HCT116 (cell line): ENCODE data around the gene NTRK3. TPM values are rescaled to one million over a fixed set of nuclear protein-coding genes. Genes with fewer than 3 reads are reported as not detected.

Experiments
- ATAC-seq: fragments of 200-7000 bp; cut with Tn5 transposase; 2 replicates; pipeline ENCODE4 v1.9.1; 2020; ENCODE audit warnings: mild to moderate bottlenecking, moderate library complexity
- BruUV-seq: library from RNA; stranded (reverse); fragments of 400-500 nt; replicated peaks from 2 replicates; lab custom pipeline; 2021; lab: Mats Ljungman, UMichigan
- CTCF ChIA-PET: fragments of 300-600 bp; sonication (Branson Sonifier 250); formaldehyde crosslinking; loops from one replicate; lab custom pipeline; 2021; ENCODE audit warnings: antibody characterized with exemption; lab: Charles Lee
- POLR2A ChIA-PET: fragments of 300-600, 350-600 bp; sonication (Branson Sonifier 250); formaldehyde crosslinking; loops from one replicate; lab custom pipeline; 2021; ENCODE audit warnings: antibody characterized with exemption; lab: Charles Lee
- RAD21 ChIA-PET, 2 experiments: fragments of 300-600 bp; sonication (Branson Sonifier 250); formaldehyde crosslinking; loops; one replicate each; lab custom pipeline; 2023; ENCODE audit warnings: low total read pairs in 2 of 2; ENCODE audit not compliant: uncharacterized antibody in 2 of 2, unreplicated experiment in 2 of 2, low non-redundant PET in 1 of 2; lab: Charles Lee
- DNase-seq: peaks from one replicate; pipeline ENCODE4 v3.0.0-alpha.2; 2010; ENCODE audit warnings: low read depth, low spot score
- H2AFZ ChIP-seq: fragments of 200-600 bp; shearing (Covaris generic), sonication (generic); 2 replicates; pipeline ENCODE4 v1.6.1; 2017; ENCODE audit warnings: low read depth, mixed run types, mixed read lengths, antibody characterized with exemption, low read length; ENCODE audit not compliant: poor library complexity, severe bottlenecking
- H3K27ac ChIP-seq: 2 replicates; pipeline ENCODE4 v1.5.1; 2012; ENCODE audit warnings: low read depth, low read length
- H3K27me3 ChIP-seq: fragments of 200-600 bp; sonication (generic); 2 replicates; pipeline ENCODE4 v1.6.1; 2016; ENCODE audit warnings: mixed run types, low read length, mixed read lengths; ENCODE audit not compliant: insufficient read depth
- H3K36me3 ChIP-seq, 2 experiments: fragments of 200-500 bp in 1 of 2; fragments of 200-600 bp in 1 of 2; sonication (Bioruptor generic) in 1 of 2; sonication (generic) in 1 of 2; 2 replicates each; pipeline versions ENCODE4 v1.5.1 to v1.6.1; 2014 to 2016; ENCODE audit warnings: low read length in 2 of 2, inconsistent platforms in 1 of 2, mixed read lengths in 1 of 2, mixed run types in 1 of 2; ENCODE audit not compliant: insufficient read depth in 2 of 2, control insufficient read depth in 1 of 2
- H3K4me1 ChIP-seq, 2 experiments: fragments of 200-600 bp in 1 of 2; sonication (generic) in 1 of 2; 2 replicates each; pipeline versions ENCODE4 v1.5.1 to v1.6.1; 2012 to 2017; ENCODE audit warnings: low read length in 2 of 2, inconsistent platforms in 1 of 2, mild to moderate bottlenecking in 1 of 2, mixed read lengths in 1 of 2, mixed run types in 1 of 2, moderate library complexity in 1 of 2; ENCODE audit not compliant: insufficient read depth in 2 of 2, control insufficient read depth in 1 of 2
- H3K4me2 ChIP-seq: fragments of 200-600 bp; sonication (generic); 2 replicates; pipeline ENCODE4 v1.6.1; 2017; ENCODE audit warnings: mixed run types, low read length, mixed read lengths
- H3K4me3 ChIP-seq, 2 experiments: fragments of 200-600 bp in 1 of 2; sonication (generic) in 1 of 2; replicated peaks in 1 of 2; 2 replicates each; pipeline ENCODE4 v1.5.1; 2011 to 2016; ENCODE audit warnings: low read length in 2 of 2, control low read depth in 1 of 2, low read depth in 1 of 2, mild to moderate bottlenecking in 1 of 2, mixed read lengths in 1 of 2, mixed run types in 1 of 2
- H3K79me2 ChIP-seq: fragments of 200-600 bp; sonication (generic); 2 replicates; pipeline ENCODE4 v1.6.1; 2017; ENCODE audit warnings: mild to moderate bottlenecking, mixed run types, low read length, moderate library complexity, mixed read lengths; ENCODE audit not compliant: insufficient read depth
- H3K9ac ChIP-seq: fragments of 200-600 bp; sonication (generic); 2 replicates; pipeline ENCODE4 v1.6.1; 2016; ENCODE audit warnings: low read length, mixed read lengths
- H3K9me2 ChIP-seq: fragments of 200-600 bp; sonication (generic), shearing (Covaris generic); 2 replicates; pipeline ENCODE4 v1.6.1; 2017; ENCODE audit warnings: mixed run types, mild to moderate bottlenecking, moderate library complexity; ENCODE audit not compliant: insufficient read depth
- H3K9me3 ChIP-seq, 2 experiments: fragments of 200-500 bp in 1 of 2; fragments of 200-600 bp in 1 of 2; sonication (Bioruptor generic) in 1 of 2; sonication (generic) in 1 of 2; 2 replicates each; pipeline ENCODE4 v1.6.1; 2014 to 2017; ENCODE audit warnings: low read length in 2 of 2, mixed read lengths in 2 of 2, inconsistent platforms in 1 of 2, low read depth in 1 of 2, mild to moderate bottlenecking in 1 of 2, mixed run types in 1 of 2, moderate library complexity in 1 of 2; ENCODE audit not compliant: control insufficient read depth in 1 of 2, insufficient read depth in 1 of 2
- H4K20me1 ChIP-seq: fragments of 200-600 bp; sonication (generic), shearing (Covaris generic); 2 replicates; pipeline ENCODE4 v1.6.1; 2017; ENCODE audit warnings: mixed run types, mild to moderate bottlenecking, moderate library complexity; ENCODE audit not compliant: insufficient read depth
- CEBPB ChIP-seq: IDR thresholded peaks from 2 replicates; pipeline ENCODE4 v1.6.1; 2012; ENCODE audit warnings: low read depth
- ELF1 ChIP-seq: IDR thresholded peaks from 2 replicates; pipeline ENCODE4 v1.6.1; 2012; ENCODE audit warnings: low read depth, borderline replicate concordance
- EZH2 ChIP-seq: fragments of 200-600 bp; sonication (generic); IDR thresholded peaks from 2 replicates; pipeline ENCODE4 v1.6.1; 2017; ENCODE audit warnings: antibody characterized with exemption, mixed run types
- EZH2phosphoT487 ChIP-seq: fragments of 200-600 bp; IDR thresholded peaks from 2 replicates; pipeline ENCODE4 v1.6.1; 2018; ENCODE audit warnings: antibody characterized with exemption, borderline replicate concordance
- JUND ChIP-seq: IDR thresholded peaks from 2 replicates; pipeline ENCODE4 v1.6.1; 2012
- SRF ChIP-seq: IDR thresholded peaks from 2 replicates; pipeline ENCODE4 v1.6.1; 2012; ENCODE audit warnings: low read depth
- TCF7L2 ChIP-seq: IDR thresholded peaks from 2 replicates; pipeline ENCODE4 v1.7.0; 2011; ENCODE audit warnings: borderline replicate concordance, inconsistent platforms; ENCODE audit not compliant: insufficient read depth, insufficient read length; ENCODE audit errors: extremely low read depth
- ZFX ChIP-seq: fragments of 450-650 bp; IDR thresholded peaks from 2 replicates; pipeline ENCODE4 v1.6.1; 2017
- ZNF274 ChIP-seq: fragments of 200-500 bp; sonication (Bioruptor generic); IDR thresholded peaks from 2 replicates; pipeline ENCODE4 v1.6.1; 2014; ENCODE audit warnings: mild to moderate bottlenecking, low read depth, low read length, inconsistent platforms
- intact Hi-C: fragments of 100-400 bp; cut with micrococcal nuclease; formaldehyde crosslinking; loops from 2 replicates; pipeline ENCODE4 v1.10.0; 2022
- total RNA-seq: library from RNA; stranded (reverse); gene quantifications from one replicate; pipeline ENCODE4 v1.2.1, GENCODE V29; 2021; ENCODE audit not compliant: unreplicated experiment
- TF ChIP-seq, protein P1 (sequence below): IDR thresholded peaks from 2 replicates; pipeline ENCODE4 v1.6.1; 2011; ENCODE audit warnings: mild to moderate bottlenecking, low read length, moderate library complexity; ENCODE audit not compliant: insufficient replicate concordance; ENCODE audit errors: extremely low read depth
- TF ChIP-seq, protein P2 (sequence below): IDR thresholded peaks from 2 replicates; pipeline ENCODE4 v1.6.1; 2012

Gene NTRK3
- total RNA-seq, 1 experiment from 2014 or later: not detected

GRCh38 chr15:88057836-88058235, 198.7 kb downstream of the NTRK3 start:
- no peak overlapping the region for H2AFZ ChIP-seq
- H3K9me3 ChIP-seq: no peaks in the 10 kb centered on the region
- no peaks in the 10 kb centered on the region for H3K36me3 ChIP-seq
- intact Hi-C loops: no loop called here
- RAD21 ChIA-PET: no interaction called here
- no peak overlapping the region for H3K4me2 ChIP-seq
- no peaks in the 10 kb centered on the region for H3K4me1 ChIP-seq
- no peak overlapping the region for H3K9ac ChIP-seq
- H3K27ac ChIP-seq: no peak overlapping the region
- H4K20me1 ChIP-seq: no peaks in the 10 kb centered on the region
- CTCF ChIA-PET: no interaction called here
- no TSS peak for BruUV-seq
- TF ChIP-seq EZH2phosphoT487 (no peak), CEBPB (no peak), ZFX (no peak), SRF (no peak), TCF7L2 (no peak), ELF1 (no peak)
- TF ChIP-seq, protein P1, sequence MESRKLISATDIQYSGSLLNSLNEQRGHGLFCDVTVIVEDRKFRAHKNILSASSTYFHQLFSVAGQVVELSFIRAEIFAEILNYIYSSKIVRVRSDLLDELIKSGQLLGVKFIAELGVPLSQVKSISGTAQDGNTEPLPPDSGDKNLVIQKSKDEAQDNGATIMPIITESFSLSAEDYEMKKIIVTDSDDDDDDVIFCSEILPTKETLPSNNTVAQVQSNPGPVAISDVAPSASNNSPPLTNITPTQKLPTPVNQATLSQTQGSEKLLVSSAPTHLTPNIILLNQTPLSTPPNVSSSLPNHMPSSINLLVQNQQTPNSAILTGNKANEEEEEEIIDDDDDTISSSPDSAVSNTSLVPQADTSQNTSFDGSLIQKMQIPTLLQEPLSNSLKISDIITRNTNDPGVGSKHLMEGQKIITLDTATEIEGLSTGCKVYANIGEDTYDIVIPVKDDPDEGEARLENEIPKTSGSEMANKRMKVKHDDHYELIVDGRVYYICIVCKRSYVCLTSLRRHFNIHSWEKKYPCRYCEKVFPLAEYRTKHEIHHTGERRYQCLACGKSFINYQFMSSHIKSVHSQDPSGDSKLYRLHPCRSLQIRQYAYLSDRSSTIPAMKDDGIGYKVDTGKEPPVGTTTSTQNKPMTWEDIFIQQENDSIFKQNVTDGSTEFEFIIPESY: no peak
- TF ChIP-seq, protein P2, sequence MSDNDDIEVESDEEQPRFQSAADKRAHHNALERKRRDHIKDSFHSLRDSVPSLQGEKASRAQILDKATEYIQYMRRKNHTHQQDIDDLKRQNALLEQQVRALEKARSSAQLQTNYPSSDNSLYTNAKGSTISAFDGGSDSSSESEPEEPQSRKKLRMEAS: no peak
- no peaks in the 10 kb centered on the region for H3K27me3 ChIP-seq
- H3K9me2 ChIP-seq: no peaks in the 10 kb centered on the region
- POLR2A ChIA-PET: no interaction called here
- DNase-seq (no peak), ATAC-seq (no peak)
- no peak overlapping the region for H3K4me3 ChIP-seq
- H3K79me2 ChIP-seq: no peaks in the 10 kb centered on the region

GRCh38 chr15:88049506-88049905, 207.0 kb downstream of the NTRK3 start:
- H3K79me2 ChIP-seq: no peaks in the 10 kb centered on the region
- ChIA-PET POLR2A (no interaction called here), CTCF (no interaction called here), RAD21 (no interaction called here)
- no peak for TF ChIP-seq SRF
- TF ChIP-seq CEBPB: no peak
- TF ChIP-seq ZNF274: no peak
- TF ChIP-seq JUND: no peak
- TF ChIP-seq, protein P2: no peak
- TF ChIP-seq EZH2: no peak
- H3K4me3 ChIP-seq: no peak overlapping the region
- H3K36me3 ChIP-seq: no peaks in the 10 kb centered on the region
- BruUV-seq: no TSS peak
- no peak overlapping the region for H2AFZ ChIP-seq
- H3K9me3 ChIP-seq: no peaks in the 10 kb centered on the region; a peak in 1 of 4 replicates
- H3K9ac ChIP-seq: no peak overlapping the region
- no peak overlapping the region for H3K27ac ChIP-seq
- H3K27me3 ChIP-seq: no peaks in the 10 kb centered on the region
- H3K4me1 ChIP-seq: no peaks in the 10 kb centered on the region
- DNase-seq (no peak), ATAC-seq (no peak)
- no peaks in the 10 kb centered on the region for H4K20me1 ChIP-seq
- intact Hi-C loops: no loop called here
- H3K9me2 ChIP-seq: no peaks in the 10 kb centered on the region
- H3K4me2 ChIP-seq: no peak overlapping the region
